ENCODE data around the gene CCDC187.

CCDC187 gene

GRCh38 chr9:136226680-136227407, 77.0 kb downstream of the CCDC187 start:
- no peak for DNase-seq (ENCODE audit: low spot score)
- no peak for FAIRE-seq

- FAIRE-seq (no peak), DNase-seq (ENCODE audit: low spot score) (peak; percentile 32)
Observed at GRCh38 chr9:136225748-136226679, 77.9 kb downstream of the CCDC187 start.

GRCh38 chr9:136225366-136225747, 78.5 kb downstream of the CCDC187 start:
- DNase-seq (ENCODE audit: low spot score) (no peak), FAIRE-seq (no peak)

- no peak for FAIRE-seq
- DNase-seq (ENCODE audit: low spot score), result no peak
Observed at GRCh38 chr9:136223871-136224640, 79.8 kb downstream of the CCDC187 start.

- FAIRE-seq (no peak), DNase-seq (ENCODE audit: low spot score) (no peak)
Observed at GRCh38 chr9:136222906-136223285, 81.0 kb downstream of the CCDC187 start.

GRCh38 chr9:136222166-136222905, 81.6 kb downstream of the CCDC187 start:
- FAIRE-seq, result no peak
- no peak for DNase-seq (ENCODE audit: low spot score)

GRCh38 chr9:136220017-136220729, 83.7 kb downstream of the CCDC187 start:
- DNase-seq (ENCODE audit: low spot score) (peak; percentile 76), FAIRE-seq (peak; percentile 81)

- DNase-seq (ENCODE audit: low spot score) (no peak), FAIRE-seq (no peak)
Observed at GRCh38 chr9:136219276-136219675, 84.6 kb downstream of the CCDC187 start.

GRCh38 chr9:136218673-136219072, 85.2 kb downstream of the CCDC187 start:
- FAIRE-seq, result no peak

GRCh38 chr9:136218271-136218670, 85.6 kb downstream of the CCDC187 start:
- DNase-seq (ENCODE audit: low spot score), result no peak
- no peak for FAIRE-seq

More at GRCh38 chr9:136218673-136219072, 85.2 kb downstream of the CCDC187 start:
- no peak for DNase-seq (ENCODE audit: low spot score)

GRCh38 chr9:136216541-136217244, 87.2 kb downstream of the CCDC187 start:
- FAIRE-seq (no peak), DNase-seq (ENCODE audit: low spot score) (no peak)

- FAIRE-seq (no peak), DNase-seq (ENCODE audit: low spot score) (no peak)
Observed at GRCh38 chr9:136213733-136214132, 90.2 kb downstream of the CCDC187 start.

GRCh38 chr9:136212345-136212950, 91.4 kb downstream of the CCDC187 start:
- FAIRE-seq (no peak), DNase-seq (ENCODE audit: low spot score) (no peak)

- no peak for DNase-seq (ENCODE audit: low spot score)
- no peak for FAIRE-seq
Observed at GRCh38 chr9:136211441-136212344, 92.2 kb downstream of the CCDC187 start.

GRCh38 chr9:136211006-136211405, 92.9 kb downstream of the CCDC187 start:
- no peak for FAIRE-seq
- no peak for DNase-seq (ENCODE audit: low spot score)

- no peak for FAIRE-seq
- DNase-seq (ENCODE audit: low spot score), result no peak
Observed at GRCh38 chr9:136210276-136210675, 93.6 kb downstream of the CCDC187 start.

GRCh38 chr9:136209786-136210185, 94.1 kb downstream of the CCDC187 start:
- FAIRE-seq (no peak), DNase-seq (ENCODE audit: low spot score) (no peak)

GRCh38 chr9:136209232-136209631, 94.7 kb downstream of the CCDC187 start:
- DNase-seq (ENCODE audit: low spot score) (no peak), FAIRE-seq (no peak)

All from RCC 7860 (cell line).